K562 (cell line): ENCODE results near the gene CTSW. TPM values are rescaled to one million over a fixed set of nuclear protein-coding genes. Genes with fewer than 3 reads are reported as not detected.

Experiments
- ARID1B ChIP-seq: fragments of 450-650 bp; IDR thresholded peaks from 2 replicates; pipeline ENCODE4 v1.6.1; 2016; ENCODE audit warnings: antibody characterized with exemption, mild to moderate bottlenecking, inconsistent platforms
- ERF ChIP-seq: fragments of 450-650 bp; formaldehyde crosslinking; IDR thresholded peaks from 2 replicates; pipeline ENCODE4 v1.4.0; 2020; ENCODE audit warnings: mild to moderate bottlenecking, mixed read lengths
- FIP1L1 ChIP-seq: fragments of 200-400 bp; formaldehyde crosslinking; IDR thresholded peaks from 2 replicates; pipeline ENCODE4 v1.6.1; 2018; ENCODE audit warnings: mild to moderate bottlenecking, low read depth, low read length; ENCODE audit not compliant: poor library complexity, severe bottlenecking
- FOXJ3 ChIP-seq: sonication (generic); formaldehyde crosslinking; IDR thresholded peaks from 2 replicates; pipeline ENCODE4 v1.4.0; 2020; ENCODE audit warnings: mild to moderate bottlenecking, missing genetic modification reagents
- GABPB1 ChIP-seq: sonication (generic); formaldehyde crosslinking; IDR thresholded peaks from 2 replicates; pipeline ENCODE4 v1.8.0; 2022; ENCODE audit warnings: mild to moderate bottlenecking, missing genetic modification reagents
- HMGN3 ChIP-seq: IDR thresholded peaks from 2 replicates; pipeline ENCODE4 v1.6.1; 2011; ENCODE audit warnings: borderline replicate concordance, low read depth, mild to moderate bottlenecking, mixed read lengths, low read length; ENCODE audit not compliant: insufficient read length; ENCODE audit errors: extremely low read depth
- POLR2G ChIP-seq: fragments of 200-400 bp; formaldehyde crosslinking; IDR thresholded peaks from 2 replicates; pipeline ENCODE4 v1.6.1; 2017; ENCODE audit warnings: low read depth, mild to moderate bottlenecking, antibody characterized with exemption, low read length, moderate library complexity
- SNAPC5 ChIP-seq: fragments of 250-450 bp; sonication (Bioruptor Pico); IDR thresholded peaks from 2 replicates; pipeline ENCODE4 v1.8.0; 2021; ENCODE audit warnings: moderate library complexity, mild to moderate bottlenecking, inconsistent platforms
- THRAP3 ChIP-seq: fragments of 450-650 bp; IDR thresholded peaks from 2 replicates; pipeline ENCODE4 v1.6.1; 2016; ENCODE audit warnings: mild to moderate bottlenecking, inconsistent platforms, borderline replicate concordance
- U2AF2 ChIP-seq: fragments of 200-400 bp; formaldehyde crosslinking; optimal IDR thresholded peaks from 2 replicates; pipeline ENCODE3; 2017; ENCODE audit warnings: low read depth, mild to moderate bottlenecking, low read length
- ZNF274 ChIP-seq: IDR thresholded peaks from 2 replicates; pipeline ENCODE4 v1.6.1; 2011; ENCODE audit warnings: low read depth, mild to moderate bottlenecking, low read length, moderate library complexity, borderline replicate concordance
- ZNF282 ChIP-seq: sonication (generic); formaldehyde crosslinking; IDR thresholded peaks from 2 replicates; pipeline ENCODE4 v1.8.1; 2023; ENCODE audit warnings: missing genetic modification reagents
- ZNF696 ChIP-seq: fragments of 250-450 bp; sonication (Bioruptor Pico); conservative IDR thresholded peaks from 2 replicates; pipeline ENCODE4 v1.4.0; 2020; ENCODE audit warnings: mild to moderate bottlenecking, moderate library complexity
- ZNF785 ChIP-seq: fragments of 250-450 bp; sonication (Bioruptor Pico); IDR thresholded peaks from 2 replicates; pipeline ENCODE4 v1.4.0; 2020; ENCODE audit warnings: mild to moderate bottlenecking
- polyA plus RNA-seq, 8 experiments: library from polyadenylated mRNA; depleted of rRNA in 4 of 8; stranded (reverse) in 5 of 8; unstranded in 3 of 8; fragments of >200 nt; fragmentation: Nextera tagmentation in 2 of 8; fragmentation: Illumina TruSeq in 1 of 8; extraction: Ambion mirVana in 2 of 8; extraction: Trizol in 1 of 8; gene quantifications; 2 replicates each; pipeline versions ENCODE4 v1.2.1 to v1.2.3, GENCODE V29; 2011 to 2014; ENCODE audit warnings: inconsistent platforms in 1 of 8, missing spikeins in 1 of 8
- total RNA-seq, 7 experiments: library from RNA; depleted of rRNA in 6 of 7; stranded (reverse); fragments of >200 nt in 6 of 7; fragmentation: Illumina TruSeq in 2 of 7; extraction: Trizol in 2 of 7; gene quantifications; 2 replicates each; pipeline versions ENCODE4 v1.2.1 to v1.2.3, GENCODE V29; 2011 to 2021; ENCODE audit warnings: low replicate concordance in 1 of 7
- TF ChIP-seq, protein P1 (sequence below): IDR thresholded peaks from 2 replicates; pipeline ENCODE4 v1.6.1; 2014; ENCODE audit warnings: antibody characterized with exemption
- TF ChIP-seq, protein P2 (sequence below), 2 experiments: fragments of 450-650 bp in 1 of 2; sonication (generic) in 1 of 2; formaldehyde crosslinking in 1 of 2; IDR thresholded peaks in 1 of 2; conservative IDR thresholded peaks in 1 of 2; 2 replicates each; pipeline versions ENCODE4 v1.6.1 to v1.8.1; 2016 to 2023; ENCODE audit warnings: mild to moderate bottlenecking in 2 of 2, moderate library complexity in 2 of 2, inconsistent platforms in 1 of 2, missing genetic modification reagents in 1 of 2
- TF ChIP-seq, protein P3 (sequence below): fragments of 250-450 bp; sonication (Bioruptor Pico); IDR thresholded peaks from 2 replicates; pipeline ENCODE4 v1.4.0; 2020

The CTSW gene
- total and polyA plus RNA-seq, 9 of the 15 experiments (the other 6 are each of a cell fraction or from before 2014, with no cell fraction given): 0.04 TPM; not detected in 8

DNA sequence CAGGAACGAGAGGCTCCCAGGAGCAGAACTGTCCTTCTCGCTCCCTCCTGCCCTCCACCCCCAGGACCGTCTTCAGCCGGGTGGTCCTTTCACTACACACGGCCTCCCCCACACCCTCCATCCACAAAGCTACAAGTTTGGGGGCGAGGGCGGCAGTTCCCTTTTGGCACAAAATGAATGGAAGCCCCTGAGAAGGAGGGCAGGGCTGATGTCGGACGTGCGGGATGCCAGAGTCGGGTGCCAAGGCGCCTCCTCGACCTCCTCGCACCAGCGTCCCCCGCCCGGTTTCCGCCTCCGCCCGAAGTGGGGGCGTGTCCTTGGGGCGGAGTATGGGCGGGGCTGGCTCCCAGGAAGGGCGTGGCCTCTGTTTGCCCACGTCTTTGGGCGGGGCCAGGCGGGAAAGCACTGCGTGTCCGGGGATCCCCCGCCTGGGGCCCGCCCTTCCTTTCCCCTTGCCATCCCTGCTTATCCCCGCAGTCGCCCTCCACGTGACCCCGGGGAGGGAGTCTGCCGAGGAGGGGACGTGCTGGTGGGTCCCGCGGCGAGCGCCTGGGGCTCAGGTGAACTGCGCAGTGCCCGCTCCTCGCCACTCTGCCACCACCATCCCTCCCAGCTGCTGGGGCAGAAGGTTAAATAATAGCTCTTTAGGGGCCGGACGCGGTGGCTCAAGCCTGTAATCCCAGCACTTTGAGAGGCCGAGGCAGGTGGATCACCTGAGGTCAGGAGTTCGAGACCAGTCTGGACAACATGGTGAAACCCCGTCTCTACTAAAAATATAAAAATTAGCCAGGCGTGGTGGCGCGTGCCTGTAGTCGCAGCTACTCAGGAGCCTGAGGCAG is 6.1 kb upstream of the CTSW start (continued):
- TF ChIP-seq, protein P1, sequence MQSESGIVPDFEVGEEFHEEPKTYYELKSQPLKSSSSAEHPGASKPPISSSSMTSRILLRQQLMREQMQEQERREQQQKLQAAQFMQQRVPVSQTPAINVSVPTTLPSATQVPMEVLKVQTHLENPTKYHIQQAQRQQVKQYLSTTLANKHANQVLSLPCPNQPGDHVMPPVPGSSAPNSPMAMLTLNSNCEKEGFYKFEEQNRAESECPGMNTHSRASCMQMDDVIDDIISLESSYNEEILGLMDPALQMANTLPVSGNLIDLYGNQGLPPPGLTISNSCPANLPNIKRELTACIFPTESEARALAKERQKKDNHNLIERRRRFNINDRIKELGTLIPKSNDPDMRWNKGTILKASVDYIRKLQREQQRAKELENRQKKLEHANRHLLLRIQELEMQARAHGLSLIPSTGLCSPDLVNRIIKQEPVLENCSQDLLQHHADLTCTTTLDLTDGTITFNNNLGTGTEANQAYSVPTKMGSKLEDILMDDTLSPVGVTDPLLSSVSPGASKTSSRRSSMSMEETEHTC: peak; percentile 43; the same call in 1 of the 2 replicates
- TF ChIP-seq ARID1B (no peak), THRAP3 (no peak), ZNF274 (no peak), ERF (no peak), ZNF696 (CRISPR knock-in tag) (no peak), U2AF2 (no peak), ZNF785 (CRISPR knock-in tag) (no peak), FOXJ3 (CRISPR knock-in tag) (no peak), ZNF282 (CRISPR knock-in tag) (no peak), HMGN3 (peak; percentile 83), GABPB1 (peak; percentile 32; the same call in 1 of the 2 replicates), POLR2G (peak; percentile 84), FIP1L1 (no peak), SNAPC5 (CRISPR knock-in tag) (no peak)
- TF ChIP-seq, protein P2, sequence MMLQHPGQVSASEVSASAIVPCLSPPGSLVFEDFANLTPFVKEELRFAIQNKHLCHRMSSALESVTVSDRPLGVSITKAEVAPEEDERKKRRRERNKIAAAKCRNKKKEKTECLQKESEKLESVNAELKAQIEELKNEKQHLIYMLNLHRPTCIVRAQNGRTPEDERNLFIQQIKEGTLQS (IDR thresholded peaks at IDR 0.05): no peak
- TF ChIP-seq, protein P2 (CRISPR knock-in tag; conservative IDR thresholded peaks at IDR 0.05): no peak
- TF ChIP-seq, protein P3, sequence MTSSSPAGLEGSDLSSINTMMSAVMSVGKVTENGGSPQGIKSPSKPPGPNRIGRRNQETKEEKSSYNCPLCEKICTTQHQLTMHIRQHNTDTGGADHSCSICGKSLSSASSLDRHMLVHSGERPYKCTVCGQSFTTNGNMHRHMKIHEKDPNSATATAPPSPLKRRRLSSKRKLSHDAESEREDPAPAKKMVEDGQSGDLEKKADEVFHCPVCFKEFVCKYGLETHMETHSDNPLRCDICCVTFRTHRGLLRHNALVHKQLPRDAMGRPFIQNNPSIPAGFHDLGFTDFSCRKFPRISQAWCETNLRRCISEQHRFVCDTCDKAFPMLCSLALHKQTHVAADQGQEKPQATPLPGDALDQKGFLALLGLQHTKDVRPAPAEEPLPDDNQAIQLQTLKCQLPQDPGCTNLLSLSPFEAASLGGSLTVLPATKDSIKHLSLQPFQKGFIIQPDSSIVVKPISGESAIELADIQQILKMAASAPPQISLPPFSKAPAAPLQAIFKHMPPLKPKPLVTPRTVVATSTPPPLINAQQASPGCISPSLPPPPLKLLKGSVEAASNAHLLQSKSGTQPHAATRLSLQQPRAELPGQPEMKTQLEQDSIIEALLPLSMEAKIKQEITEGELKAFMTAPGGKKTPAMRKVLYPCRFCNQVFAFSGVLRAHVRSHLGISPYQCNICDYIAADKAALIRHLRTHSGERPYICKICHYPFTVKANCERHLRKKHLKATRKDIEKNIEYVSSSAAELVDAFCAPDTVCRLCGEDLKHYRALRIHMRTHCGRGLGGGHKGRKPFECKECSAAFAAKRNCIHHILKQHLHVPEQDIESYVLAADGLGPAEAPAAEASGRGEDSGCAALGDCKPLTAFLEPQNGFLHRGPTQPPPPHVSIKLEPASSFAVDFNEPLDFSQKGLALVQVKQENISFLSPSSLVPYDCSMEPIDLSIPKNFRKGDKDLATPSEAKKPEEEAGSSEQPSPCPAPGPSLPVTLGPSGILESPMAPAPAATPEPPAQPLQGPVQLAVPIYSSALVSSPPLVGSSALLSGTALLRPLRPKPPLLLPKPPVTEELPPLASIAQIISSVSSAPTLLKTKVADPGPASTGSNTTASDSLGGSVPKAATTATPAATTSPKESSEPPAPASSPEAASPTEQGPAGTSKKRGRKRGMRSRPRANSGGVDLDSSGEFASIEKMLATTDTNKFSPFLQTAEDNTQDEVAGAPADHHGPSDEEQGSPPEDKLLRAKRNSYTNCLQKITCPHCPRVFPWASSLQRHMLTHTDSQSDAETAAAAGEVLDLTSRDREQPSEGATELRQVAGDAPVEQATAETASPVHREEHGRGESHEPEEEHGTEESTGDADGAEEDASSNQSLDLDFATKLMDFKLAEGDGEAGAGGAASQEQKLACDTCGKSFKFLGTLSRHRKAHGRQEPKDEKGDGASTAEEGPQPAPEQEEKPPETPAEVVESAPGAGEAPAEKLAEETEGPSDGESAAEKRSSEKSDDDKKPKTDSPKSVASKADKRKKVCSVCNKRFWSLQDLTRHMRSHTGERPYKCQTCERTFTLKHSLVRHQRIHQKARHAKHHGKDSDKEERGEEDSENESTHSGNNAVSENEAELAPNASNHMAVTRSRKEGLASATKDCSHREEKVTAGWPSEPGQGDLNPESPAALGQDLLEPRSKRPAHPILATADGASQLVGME (CRISPR knock-in tag): no peak
